Measurements from ENCODE around the gene GPSM3.

- TF ChIP-seq CTCF (IDR thresholded peaks at IDR 0.05; ENCODE audit: low read length): no peak
- no peak for TF ChIP-seq EZH2 (IDR thresholded peaks at IDR 0.05; ENCODE audit: borderline replicate concordance, low read length)
These were observed 2.2 kb downstream of the GPSM3 start, which contains the start of gene PBX2 for GRCh38 chr6:32190054-32190851.

Data from OCI-LY1 (cell line).